Osteocyte (in vitro differentiated cells): ENCODE measurements around the gene KDM5A. TPM values are rescaled to one million over a fixed set of nuclear protein-coding genes. Genes with fewer than 3 reads are reported as not detected.

Experiments used
- DNase-seq: peaks from one replicate; pipeline ENCODE4 v3.0.0; 2021; ENCODE audit warnings: mixed read lengths; ENCODE audit not compliant: unreplicated experiment; ENCODE audit errors: extremely low spot score
- H3K27ac Mint-ChIP-seq: one replicate; pipeline ENCODE4 v1.8.0; 2021; ENCODE audit warnings: mild to moderate bottlenecking, mixed read lengths; ENCODE audit not compliant: unreplicated experiment
- H3K27me3 Mint-ChIP-seq: one replicate; pipeline ENCODE4 v1.8.0; 2021; ENCODE audit warnings: mixed read lengths; ENCODE audit not compliant: unreplicated experiment
- H3K36me3 Mint-ChIP-seq: one replicate; pipeline ENCODE4 v1.8.0; 2021; ENCODE audit warnings: mixed read lengths; ENCODE audit not compliant: unreplicated experiment
- H3K4me1 Mint-ChIP-seq: one replicate; pipeline ENCODE4 v1.8.0; 2021; ENCODE audit warnings: mixed read lengths; ENCODE audit not compliant: unreplicated experiment
- H3K4me3 Mint-ChIP-seq: one replicate; pipeline ENCODE4 v1.8.0; 2021; ENCODE audit warnings: mild to moderate bottlenecking, moderate library complexity, mixed read lengths; ENCODE audit not compliant: unreplicated experiment
- H3K9me3 Mint-ChIP-seq: one replicate; pipeline ENCODE4 v1.8.0; 2021; ENCODE audit warnings: mixed read lengths; ENCODE audit not compliant: unreplicated experiment
- total RNA-seq: library from RNA; stranded (reverse); gene quantifications from 2 replicates; pipeline ENCODE4 v1.2.1, GENCODE V29; 2021
- TF ChIP-seq, protein P1 (sequence below): fragments of 200-600 bp; sonication (generic); IDR thresholded peaks from 2 replicates; pipeline ENCODE4 v1.5.0; 2021; ENCODE audit warnings: antibody characterized with exemption, mild to moderate bottlenecking, moderate library complexity

Gene KDM5A
- total RNA-seq, 1 donor from 2014 or later = 81.1 TPM

- no peak for DNase-seq
- H3K36me3 Mint-ChIP-seq = no peaks in the 10 kb centered on the region
- H3K9me3 Mint-ChIP-seq = no peaks in the 10 kb centered on the region
Measured at GRCh38 chr12:264269-264668, 124.9 kb downstream of the KDM5A start.

DNA sequence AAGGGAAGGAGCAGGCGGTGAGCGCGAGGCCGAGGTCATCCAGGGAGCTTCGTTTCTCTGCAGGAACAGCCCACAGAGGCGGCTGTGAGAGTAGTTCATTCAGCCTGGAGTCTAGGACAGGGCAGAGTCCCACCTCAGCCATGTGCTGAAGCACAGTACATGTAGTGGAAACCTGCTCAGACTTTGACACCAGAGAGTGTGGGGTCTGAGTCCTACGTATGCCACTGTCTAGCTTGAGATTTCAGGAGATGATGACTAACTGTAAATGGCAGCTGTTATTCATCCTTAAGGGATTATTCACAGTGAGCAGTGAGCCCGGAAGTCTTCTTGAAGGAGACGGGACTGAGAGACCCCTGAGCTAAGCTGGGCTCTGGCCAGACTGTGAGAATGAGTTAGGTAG lies 125.5 kb downstream of the KDM5A start:
- peak; percentile 53 for DNase-seq
- Mint-ChIP-seq H3K27me3 (peaks cover 35% of the 10 kb centered on the region), H3K4me1 (peaks cover 4% of the 10 kb centered on the region), H3K9me3 (no peaks in the 10 kb centered on the region), H3K4me3 (no peak overlapping the region), H3K27ac (no peak overlapping the region), H3K36me3 (no peaks in the 10 kb centered on the region)
- TF ChIP-seq, protein P1, sequence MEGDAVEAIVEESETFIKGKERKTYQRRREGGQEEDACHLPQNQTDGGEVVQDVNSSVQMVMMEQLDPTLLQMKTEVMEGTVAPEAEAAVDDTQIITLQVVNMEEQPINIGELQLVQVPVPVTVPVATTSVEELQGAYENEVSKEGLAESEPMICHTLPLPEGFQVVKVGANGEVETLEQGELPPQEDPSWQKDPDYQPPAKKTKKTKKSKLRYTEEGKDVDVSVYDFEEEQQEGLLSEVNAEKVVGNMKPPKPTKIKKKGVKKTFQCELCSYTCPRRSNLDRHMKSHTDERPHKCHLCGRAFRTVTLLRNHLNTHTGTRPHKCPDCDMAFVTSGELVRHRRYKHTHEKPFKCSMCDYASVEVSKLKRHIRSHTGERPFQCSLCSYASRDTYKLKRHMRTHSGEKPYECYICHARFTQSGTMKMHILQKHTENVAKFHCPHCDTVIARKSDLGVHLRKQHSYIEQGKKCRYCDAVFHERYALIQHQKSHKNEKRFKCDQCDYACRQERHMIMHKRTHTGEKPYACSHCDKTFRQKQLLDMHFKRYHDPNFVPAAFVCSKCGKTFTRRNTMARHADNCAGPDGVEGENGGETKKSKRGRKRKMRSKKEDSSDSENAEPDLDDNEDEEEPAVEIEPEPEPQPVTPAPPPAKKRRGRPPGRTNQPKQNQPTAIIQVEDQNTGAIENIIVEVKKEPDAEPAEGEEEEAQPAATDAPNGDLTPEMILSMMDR = no peak

More at GRCh38 chr12:264269-264668, 124.9 kb downstream of the KDM5A start:
- Mint-ChIP-seq H3K4me1 (peaks cover 4% of the 10 kb centered on the region), H3K4me3 (no peak overlapping the region), H3K27ac (no peak overlapping the region), H3K27me3 (peaks cover 33% of the 10 kb centered on the region)
- TF ChIP-seq, protein P1 = no peak

GRCh38 chr12:262817-263216 lies 126.3 kb downstream of the KDM5A start, which contains the start of gene SLC6A13:
TSS of gene SLC6A13 (minus strand) at chr12:262836. CDS start at chr12:260052, 2,784 bp downstream.
- Mint-ChIP-seq H3K9me3 (no peaks in the 10 kb centered on the region), H3K36me3 (no peaks in the 10 kb centered on the region), H3K4me3 (no peak within 1 kb of the TSS), H3K27ac (no peak within 1 kb of the TSS), H3K4me1 (peaks cover 4% of the 10 kb centered on the region), H3K27me3 (peaks cover 43% of the 10 kb centered on the region)
- TF ChIP-seq, protein P1 = no peak
- DNase-seq = peak; percentile 48

DNA sequence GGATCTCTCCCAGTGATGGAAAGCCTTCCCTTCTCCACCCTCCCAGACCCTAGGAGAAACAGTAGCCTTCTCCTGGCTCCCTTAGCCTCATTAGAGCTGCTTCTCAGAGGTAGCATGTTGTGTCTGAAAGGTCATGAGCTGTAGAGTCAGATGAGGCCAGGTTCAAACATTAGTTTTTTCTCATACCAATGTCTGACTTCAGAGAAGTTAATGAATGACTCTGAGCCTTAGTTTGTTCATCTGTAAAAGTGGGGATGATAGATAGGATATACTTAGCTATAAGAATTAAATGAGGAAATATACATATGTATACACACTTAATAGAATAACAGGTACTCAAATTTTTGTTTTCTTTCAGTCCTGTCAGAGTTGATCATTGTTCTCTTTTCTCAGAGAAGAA lies 127.0 kb downstream of the KDM5A start:
- no peak overlapping the region for H3K27ac Mint-ChIP-seq
- no peak overlapping the region for H3K4me3 Mint-ChIP-seq
- no peaks in the 10 kb centered on the region for H3K9me3 Mint-ChIP-seq
- peaks cover 46% of the 10 kb centered on the region for H3K27me3 Mint-ChIP-seq
- TF ChIP-seq, protein P1 = no peak
- H3K36me3 Mint-ChIP-seq = no peaks in the 10 kb centered on the region
- DNase-seq = no peak
- H3K4me1 Mint-ChIP-seq = no peaks in the 10 kb centered on the region

- TF ChIP-seq, protein P1 = no peak
- H3K9me3 Mint-ChIP-seq = no peaks in the 10 kb centered on the region
- no peaks in the 10 kb centered on the region for H3K36me3 Mint-ChIP-seq
- H3K4me3 Mint-ChIP-seq = no peak overlapping the region
- no peak overlapping the region for H3K27ac Mint-ChIP-seq
- H3K27me3 Mint-ChIP-seq = peaks cover 56% of the 10 kb centered on the region
- peak; percentile 72 for DNase-seq
- no peaks in the 10 kb centered on the region for H3K4me1 Mint-ChIP-seq
Measured at GRCh38 chr12:257521-258321, 131.4 kb downstream of the KDM5A start.
